Endothelial cell of umbilical vein (primary cell): Measurements from ENCODE around the gene METTL13.

Experiments used
- EZH2 ChIP-seq: IDR thresholded peaks from 2 replicates; pipeline ENCODE4 v1.6.1; 2012; ENCODE audit warnings: borderline replicate concordance, low read depth, mild to moderate bottlenecking, moderate library complexity, low read length, inconsistent platforms; ENCODE audit not compliant: severe bottlenecking
- POLR2A ChIP-seq: IDR thresholded peaks from 2 replicates; pipeline ENCODE4 v1.6.1; 2012; ENCODE audit warnings: low read depth, mild to moderate bottlenecking, control low read depth, low read length
- POLR2AphosphoS5 ChIP-seq: IDR thresholded peaks from 2 replicates; pipeline ENCODE4 v1.6.1; 2012; ENCODE audit warnings: low read depth, mild to moderate bottlenecking, control low read depth, low read length, moderate library complexity; ENCODE audit not compliant: insufficient read depth
- TF ChIP-seq, protein P1 (sequence below), 2 donors: IDR thresholded peaks; 1 replicate in 1 of 2; 2 replicates in 1 of 2; pipeline ENCODE4 v1.5.1; 2011; ENCODE audit warnings: low read length in 2 of 2, mild to moderate bottlenecking in 2 of 2, moderate library complexity in 2 of 2, control low read depth in 1 of 2, inconsistent platforms in 1 of 2, low read depth in 1 of 2; ENCODE audit not compliant: insufficient read depth in 1 of 2; ENCODE audit errors: extremely low read depth in 1 of 2
- TF ChIP-seq, protein P2 (sequence below): IDR thresholded peaks from 2 replicates; pipeline ENCODE4 v1.6.1; 2011; ENCODE audit not compliant: insufficient read depth, insufficient read length

GRCh38 chr1:171805395-171806115 lies 24.1 kb downstream of the METTL13 start:
- TF ChIP-seq, protein P1, sequence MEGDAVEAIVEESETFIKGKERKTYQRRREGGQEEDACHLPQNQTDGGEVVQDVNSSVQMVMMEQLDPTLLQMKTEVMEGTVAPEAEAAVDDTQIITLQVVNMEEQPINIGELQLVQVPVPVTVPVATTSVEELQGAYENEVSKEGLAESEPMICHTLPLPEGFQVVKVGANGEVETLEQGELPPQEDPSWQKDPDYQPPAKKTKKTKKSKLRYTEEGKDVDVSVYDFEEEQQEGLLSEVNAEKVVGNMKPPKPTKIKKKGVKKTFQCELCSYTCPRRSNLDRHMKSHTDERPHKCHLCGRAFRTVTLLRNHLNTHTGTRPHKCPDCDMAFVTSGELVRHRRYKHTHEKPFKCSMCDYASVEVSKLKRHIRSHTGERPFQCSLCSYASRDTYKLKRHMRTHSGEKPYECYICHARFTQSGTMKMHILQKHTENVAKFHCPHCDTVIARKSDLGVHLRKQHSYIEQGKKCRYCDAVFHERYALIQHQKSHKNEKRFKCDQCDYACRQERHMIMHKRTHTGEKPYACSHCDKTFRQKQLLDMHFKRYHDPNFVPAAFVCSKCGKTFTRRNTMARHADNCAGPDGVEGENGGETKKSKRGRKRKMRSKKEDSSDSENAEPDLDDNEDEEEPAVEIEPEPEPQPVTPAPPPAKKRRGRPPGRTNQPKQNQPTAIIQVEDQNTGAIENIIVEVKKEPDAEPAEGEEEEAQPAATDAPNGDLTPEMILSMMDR (IDR thresholded peaks at IDR 0.05; ENCODE audit: extremely low read depth in 1 of 2, insufficient read depth in 1 of 2, low read depth in 1 of 2, low read length in 2 of 2): no peak
- TF ChIP-seq EZH2 (no peak), POLR2A (no peak), POLR2AphosphoS5 (no peak)
- TF ChIP-seq, protein P2, sequence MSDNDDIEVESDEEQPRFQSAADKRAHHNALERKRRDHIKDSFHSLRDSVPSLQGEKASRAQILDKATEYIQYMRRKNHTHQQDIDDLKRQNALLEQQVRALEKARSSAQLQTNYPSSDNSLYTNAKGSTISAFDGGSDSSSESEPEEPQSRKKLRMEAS: no peak
